ENCODE measurements around the gene WDR37.
"Not testable (repeated sequence)": the region's sequence is repeated elsewhere in the genome, so short reads cannot be mapped to it uniquely, and the experiment has no call there.

Gene WDR37

DNA sequence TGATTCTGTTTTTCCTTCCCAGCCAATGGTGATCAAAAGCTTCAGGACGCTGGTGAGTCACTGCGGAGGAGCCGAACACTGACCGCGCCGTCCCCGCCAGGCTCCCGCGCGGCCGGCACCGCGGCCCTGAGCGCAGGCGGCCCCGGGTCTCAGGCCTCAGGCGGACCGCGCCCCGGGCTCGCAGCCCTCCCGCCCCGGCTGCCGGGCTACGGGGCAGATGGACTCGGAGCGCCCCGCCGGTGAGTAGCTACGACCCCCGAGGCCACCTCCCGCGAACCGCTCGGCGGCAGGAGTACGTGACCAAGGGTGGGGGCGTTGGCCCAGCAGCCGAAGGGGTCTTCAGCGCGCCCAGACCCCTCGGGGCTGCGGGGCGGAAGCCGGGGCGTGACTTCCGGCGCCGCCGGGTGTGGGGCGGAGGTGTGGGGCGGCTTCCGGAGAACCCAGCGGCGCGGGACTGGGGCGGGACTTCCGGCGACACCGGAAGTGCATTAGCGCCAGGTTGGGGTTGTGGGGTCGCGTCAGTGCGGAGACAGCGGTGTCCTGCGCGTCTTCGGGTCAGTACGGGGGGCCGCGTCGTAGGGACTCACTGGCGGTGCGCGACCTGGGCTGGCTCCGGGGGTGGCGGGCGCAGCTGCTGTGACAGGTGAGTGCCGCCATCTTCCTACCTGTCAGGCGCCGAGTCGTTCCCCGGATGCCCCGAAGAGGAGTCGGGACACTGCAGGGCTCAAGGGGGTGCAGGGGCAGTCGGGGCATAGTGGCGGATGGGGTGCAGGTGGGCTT lies at the start of gene WDR37:
Gene WDR37 (plus strand): TSS at position 60 of the 780 bp plus-strand sequence. CDS start 15,771 bp downstream, outside the sequence.
- peaks cover 28% of the 10 kb centered on the region for H3K4me1 ChIP-seq (ENCODE audit: insufficient read depth, low read length)
- H3K4me3 ChIP-seq (ENCODE audit: low read depth in 1 of 2, low read length in 2 of 2), result peak within 1 kb of the TSS; percentile 76 to 100
- no peaks in the 10 kb centered on the region for H3K27me3 ChIP-seq (ENCODE audit: control insufficient read depth in 1 of 2, insufficient read depth in 2 of 2, low read length in 2 of 2)
- no peaks in the 10 kb centered on the region for H3K9me3 ChIP-seq (ENCODE audit: low read length)
- peak within 1 kb of the TSS; percentile 79 for H3K9ac ChIP-seq (ENCODE audit: low read length)
- peak within 1 kb of the TSS; percentile 93 for H3K27ac ChIP-seq (ENCODE audit: low read depth, low read length)
- H3K36me3 ChIP-seq (ENCODE audit: insufficient read depth, low read length), result peaks cover 19% of the 10 kb centered on the region

GRCh38 chr10:1006573-1006972 lies 49.6 kb upstream of the WDR37 start:
- H3K36me3 ChIP-seq (ENCODE audit: insufficient read depth, low read length), result peaks cover 92% of the 10 kb centered on the region
- H3K4me1 ChIP-seq (ENCODE audit: insufficient read depth, low read length), result no peaks in the 10 kb centered on the region
- no peak overlapping the region for H3K27ac ChIP-seq (ENCODE audit: low read depth, low read length)
- no peak overlapping the region for H3K9ac ChIP-seq (ENCODE audit: low read length)
- H3K9me3 ChIP-seq (ENCODE audit: low read length), result peaks cover 14% of the 10 kb centered on the region
- no peaks in the 10 kb centered on the region for H3K27me3 ChIP-seq (ENCODE audit: control insufficient read depth in 1 of 2, insufficient read depth in 2 of 2, low read length in 2 of 2)
- no peak overlapping the region for H3K4me3 ChIP-seq (ENCODE audit: low read depth in 1 of 2, low read length in 2 of 2)

- H3K9me3 ChIP-seq (ENCODE audit: low read length), result peaks cover 7% of the 10 kb centered on the region
- peaks cover 92% of the 10 kb centered on the region for H3K36me3 ChIP-seq (ENCODE audit: insufficient read depth, low read length)
- no peak overlapping the region for H3K9ac ChIP-seq (ENCODE audit: low read length)
- H3K27ac ChIP-seq (ENCODE audit: low read depth, low read length), result no peak overlapping the region
- no peaks in the 10 kb centered on the region for H3K4me1 ChIP-seq (ENCODE audit: insufficient read depth, low read length)
- H3K27me3 ChIP-seq (ENCODE audit: control insufficient read depth in 1 of 2, insufficient read depth in 2 of 2, low read length in 2 of 2), result no peaks in the 10 kb centered on the region
- H3K4me3 ChIP-seq (ENCODE audit: low read depth in 1 of 2, low read length in 2 of 2), result no peak overlapping the region
Observed at GRCh38 chr10:1007583-1007982, 48.6 kb upstream of the WDR37 start.

DNA sequence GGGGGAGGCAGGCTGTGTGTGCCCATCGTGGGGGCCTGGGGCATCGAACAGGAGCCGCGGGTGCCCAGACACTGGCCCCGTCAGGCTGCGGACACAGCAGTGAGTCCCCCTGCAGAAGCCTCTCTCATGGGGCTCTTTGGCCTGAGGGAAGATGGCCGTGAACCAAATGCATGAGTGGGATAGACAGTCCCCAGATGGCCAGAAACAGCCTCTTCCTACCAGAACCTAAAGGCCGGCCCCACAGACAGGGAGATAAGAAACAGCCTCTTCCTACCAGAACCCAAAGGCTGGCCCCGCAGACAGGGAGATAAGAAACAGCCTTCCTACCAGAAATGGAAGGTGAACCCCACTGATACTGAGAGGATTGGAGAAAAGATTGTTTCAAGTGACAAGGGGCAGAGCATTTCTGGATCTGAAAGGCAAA lies 47.1 kb upstream of the WDR37 start:
- Histone ChIP-seq H3K36me3 (ENCODE audit: insufficient read depth, low read length) (peaks cover 86% of the 10 kb centered on the region), H3K9me3 (ENCODE audit: low read length) (no peaks in the 10 kb centered on the region), H3K27me3 (ENCODE audit: control insufficient read depth in 1 of 2, insufficient read depth in 2 of 2, low read length in 2 of 2) (no peaks in the 10 kb centered on the region), H3K4me3 (ENCODE audit: low read depth in 1 of 2, low read length in 2 of 2) (no peak overlapping the region), H3K4me1 (ENCODE audit: insufficient read depth, low read length) (no peaks in the 10 kb centered on the region), H3K9ac (ENCODE audit: low read length) (no peak overlapping the region), H3K27ac (ENCODE audit: low read depth, low read length) (no peak overlapping the region)

DNA sequence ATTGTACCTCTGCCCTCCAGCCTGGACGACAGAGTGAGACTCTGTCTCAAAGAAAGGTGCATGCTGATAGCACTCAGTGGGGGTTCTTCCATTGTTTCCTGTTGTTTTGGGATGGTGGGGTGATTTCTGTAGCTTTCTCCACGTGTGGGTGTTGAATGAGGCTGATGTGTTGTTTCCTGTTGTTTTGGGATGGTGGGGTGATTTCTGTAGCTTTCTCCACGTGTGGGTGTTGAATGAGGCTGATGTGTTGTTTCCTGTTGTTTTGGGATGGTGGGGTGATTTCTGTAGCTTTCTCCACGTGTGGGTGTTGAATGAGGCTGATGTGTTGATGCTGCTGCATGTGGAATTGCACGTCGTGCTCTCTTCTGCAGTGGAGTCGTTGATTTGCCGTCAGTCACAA lies 46.2 kb upstream of the WDR37 start:
- H3K9ac ChIP-seq (ENCODE audit: low read length); H3K4me1 ChIP-seq (ENCODE audit: insufficient read depth, low read length); H3K27me3 ChIP-seq (ENCODE audit: control insufficient read depth in 1 of 2, insufficient read depth in 2 of 2, low read length in 2 of 2); H3K9me3 ChIP-seq (ENCODE audit: low read length); H3K27ac ChIP-seq (ENCODE audit: low read depth, low read length); H3K4me3 ChIP-seq (ENCODE audit: low read depth in 1 of 2, low read length in 2 of 2): not testable (repeated sequence)
- H3K36me3 ChIP-seq (ENCODE audit: insufficient read depth, low read length), result peaks cover 86% of the 10 kb centered on the region

DNA sequence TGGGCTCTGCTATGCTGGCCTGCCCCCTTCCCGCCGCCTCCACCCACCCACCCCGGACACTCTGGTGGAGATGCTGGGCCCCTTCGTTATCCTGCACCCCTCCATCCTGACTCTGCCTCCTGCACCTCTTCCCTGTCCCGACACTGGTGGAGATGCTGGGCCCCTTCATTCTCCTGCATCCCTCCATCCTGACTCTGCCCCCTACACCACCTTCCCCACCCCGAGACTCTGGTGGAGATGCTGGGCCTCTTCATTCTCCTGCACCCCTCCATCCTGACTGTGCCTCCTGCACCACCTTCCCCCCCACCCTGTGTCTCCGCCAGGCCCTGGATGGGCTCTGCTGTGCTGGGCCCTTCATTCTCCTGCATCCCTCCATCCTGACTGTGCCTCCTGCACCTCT lies 45.5 kb upstream of the WDR37 start:
- Histone ChIP-seq H3K27me3 (ENCODE audit: control insufficient read depth in 1 of 2, insufficient read depth in 2 of 2, low read length in 2 of 2) (no peaks in the 10 kb centered on the region), H3K36me3 (ENCODE audit: insufficient read depth, low read length) (peaks cover 84% of the 10 kb centered on the region), H3K4me3 (ENCODE audit: low read depth in 1 of 2, low read length in 2 of 2) (no peak overlapping the region)

GRCh38 chr10:1011696-1012095 lies 44.5 kb upstream of the WDR37 start:
- Histone ChIP-seq H3K36me3 (ENCODE audit: insufficient read depth, low read length) (peaks cover 84% of the 10 kb centered on the region), H3K27me3 (ENCODE audit: control insufficient read depth in 1 of 2, insufficient read depth in 2 of 2, low read length in 2 of 2) (no peaks in the 10 kb centered on the region), H3K4me3 (ENCODE audit: low read depth in 1 of 2, low read length in 2 of 2) (no peak overlapping the region), H3K4me1 (ENCODE audit: insufficient read depth, low read length) (no peaks in the 10 kb centered on the region), H3K9ac (ENCODE audit: low read length) (no peak overlapping the region), H3K27ac (ENCODE audit: low read depth, low read length) (no peak overlapping the region), H3K9me3 (ENCODE audit: low read length) (no peaks in the 10 kb centered on the region)

More for the DNA sequence above, 45.5 kb upstream of the WDR37 start:
- H3K4me1 ChIP-seq (ENCODE audit: insufficient read depth, low read length), result no peaks in the 10 kb centered on the region
- no peak overlapping the region for H3K9ac ChIP-seq (ENCODE audit: low read length)
- no peaks in the 10 kb centered on the region for H3K9me3 ChIP-seq (ENCODE audit: low read length)
- no peak overlapping the region for H3K27ac ChIP-seq (ENCODE audit: low read depth, low read length)

DNA sequence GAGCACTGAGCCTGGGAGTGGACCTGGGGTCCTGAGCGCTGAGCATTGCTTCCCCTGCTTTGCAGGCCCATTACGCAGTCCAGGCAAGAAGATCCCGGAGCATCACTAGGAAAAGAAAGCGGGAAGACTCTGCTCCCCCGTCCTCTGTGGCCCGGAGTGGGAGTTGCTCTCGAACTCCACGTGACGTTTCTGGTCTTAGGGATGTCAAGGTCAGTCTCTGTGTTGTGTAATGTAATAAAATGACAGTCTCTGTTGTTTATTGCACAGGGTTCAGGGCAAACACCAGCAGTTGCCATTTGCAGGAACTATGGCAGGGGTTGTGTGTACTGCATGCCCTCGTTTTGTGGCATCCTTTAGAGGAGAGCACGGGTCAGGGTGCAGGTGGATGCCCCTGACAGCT lies 40.5 kb upstream of the WDR37 start:
- Histone ChIP-seq H3K27ac (ENCODE audit: low read depth, low read length) (no peak overlapping the region), H3K27me3 (ENCODE audit: control insufficient read depth in 1 of 2, insufficient read depth in 2 of 2, low read length in 2 of 2) (no peaks in the 10 kb centered on the region), H3K9me3 (ENCODE audit: low read length) (no peaks in the 10 kb centered on the region), H3K9ac (ENCODE audit: low read length) (no peak overlapping the region), H3K4me1 (ENCODE audit: insufficient read depth, low read length) (no peaks in the 10 kb centered on the region), H3K36me3 (ENCODE audit: insufficient read depth, low read length) (peaks cover 83% of the 10 kb centered on the region), H3K4me3 (ENCODE audit: low read depth in 1 of 2, low read length in 2 of 2) (no peak overlapping the region)

- no peaks in the 10 kb centered on the region for H3K27me3 ChIP-seq (ENCODE audit: control insufficient read depth in 1 of 2, insufficient read depth in 2 of 2, low read length in 2 of 2)
- peaks cover 52% of the 10 kb centered on the region for H3K36me3 ChIP-seq (ENCODE audit: insufficient read depth, low read length)
- no peaks in the 10 kb centered on the region for H3K9me3 ChIP-seq (ENCODE audit: low read length)
- H3K4me1 ChIP-seq (ENCODE audit: insufficient read depth, low read length), result no peaks in the 10 kb centered on the region
- H3K27ac ChIP-seq (ENCODE audit: low read depth, low read length), result no peak overlapping the region
- H3K9ac ChIP-seq (ENCODE audit: low read length), result no peak overlapping the region
- H3K4me3 ChIP-seq (ENCODE audit: low read depth in 1 of 2, low read length in 2 of 2), result no peak overlapping the region
Observed at GRCh38 chr10:1019362-1019761, 36.8 kb upstream of the WDR37 start.

- Histone ChIP-seq H3K4me3 (ENCODE audit: low read depth in 1 of 2, low read length in 2 of 2) (no peak overlapping the region), H3K9ac (ENCODE audit: low read length) (no peak overlapping the region), H3K27me3 (ENCODE audit: control insufficient read depth in 1 of 2, insufficient read depth in 2 of 2, low read length in 2 of 2) (no peaks in the 10 kb centered on the region), H3K27ac (ENCODE audit: low read depth, low read length) (no peak overlapping the region), H3K36me3 (ENCODE audit: insufficient read depth, low read length) (peaks cover 44% of the 10 kb centered on the region), H3K9me3 (ENCODE audit: low read length) (no peaks in the 10 kb centered on the region), H3K4me1 (ENCODE audit: insufficient read depth, low read length) (no peaks in the 10 kb centered on the region)
Observed at GRCh38 chr10:1020460-1020859, 35.7 kb upstream of the WDR37 start.

GRCh38 chr10:1020958-1021357 lies 35.2 kb upstream of the WDR37 start:
- peaks cover 39% of the 10 kb centered on the region for H3K36me3 ChIP-seq (ENCODE audit: insufficient read depth, low read length)
- H3K27ac ChIP-seq (ENCODE audit: low read depth, low read length), result no peak overlapping the region
- H3K4me1 ChIP-seq (ENCODE audit: insufficient read depth, low read length), result no peaks in the 10 kb centered on the region
- H3K4me3 ChIP-seq (ENCODE audit: low read depth in 1 of 2, low read length in 2 of 2), result no peak overlapping the region
- H3K27me3 ChIP-seq (ENCODE audit: control insufficient read depth in 1 of 2, insufficient read depth in 2 of 2, low read length in 2 of 2), result no peaks in the 10 kb centered on the region
- H3K9ac ChIP-seq (ENCODE audit: low read length), result no peak overlapping the region
- no peaks in the 10 kb centered on the region for H3K9me3 ChIP-seq (ENCODE audit: low read length)

GRCh38 chr10:1022413-1022812 lies 33.8 kb upstream of the WDR37 start:
- Histone ChIP-seq H3K9ac (ENCODE audit: low read length) (no peak overlapping the region), H3K36me3 (ENCODE audit: insufficient read depth, low read length) (peaks cover 24% of the 10 kb centered on the region), H3K9me3 (ENCODE audit: low read length) (no peaks in the 10 kb centered on the region), H3K4me3 (ENCODE audit: low read depth in 1 of 2, low read length in 2 of 2) (no peak overlapping the region), H3K4me1 (ENCODE audit: insufficient read depth, low read length) (no peaks in the 10 kb centered on the region), H3K27me3 (ENCODE audit: control insufficient read depth in 1 of 2, insufficient read depth in 2 of 2, low read length in 2 of 2) (no peaks in the 10 kb centered on the region), H3K27ac (ENCODE audit: low read depth, low read length) (no peak overlapping the region)

Measured in muscle layer of colon (tissue), 2 donors.